HUES6 (cell line): ENCODE measurements around the gene SLC9A8.

Experiments
- H3K27ac ChIP-seq: 2 replicates; pipeline ENCODE4 v1.7.0; 2013; ENCODE audit warnings: low read depth, mild to moderate bottlenecking, low read length, inconsistent platforms
- H3K27me3 ChIP-seq: 2 replicates; pipeline ENCODE4 v1.6.1; 2013; ENCODE audit warnings: low read length; ENCODE audit not compliant: control insufficient read depth, insufficient read depth
- H3K36me3 ChIP-seq: 2 replicates; pipeline ENCODE4 v1.6.1; 2013; ENCODE audit warnings: low read length; ENCODE audit not compliant: control insufficient read depth, insufficient read depth
- H3K4me1 ChIP-seq: 2 replicates; pipeline ENCODE4 v1.6.1; 2013; ENCODE audit warnings: low read length; ENCODE audit not compliant: control insufficient read depth, insufficient read depth
- H3K4me3 ChIP-seq: 2 replicates; pipeline ENCODE4 v1.5.1; 2013; ENCODE audit warnings: low read depth, low read length
- H3K9ac ChIP-seq: one replicate; pipeline ENCODE4 v1.6.1; 2013; ENCODE audit warnings: mild to moderate bottlenecking, low read length
- H3K9me3 ChIP-seq: 2 replicates; pipeline ENCODE4 v1.6.1; 2013; ENCODE audit warnings: low read depth, low read length; ENCODE audit not compliant: control insufficient read depth, insufficient read depth

SLC9A8 gene

DNA sequence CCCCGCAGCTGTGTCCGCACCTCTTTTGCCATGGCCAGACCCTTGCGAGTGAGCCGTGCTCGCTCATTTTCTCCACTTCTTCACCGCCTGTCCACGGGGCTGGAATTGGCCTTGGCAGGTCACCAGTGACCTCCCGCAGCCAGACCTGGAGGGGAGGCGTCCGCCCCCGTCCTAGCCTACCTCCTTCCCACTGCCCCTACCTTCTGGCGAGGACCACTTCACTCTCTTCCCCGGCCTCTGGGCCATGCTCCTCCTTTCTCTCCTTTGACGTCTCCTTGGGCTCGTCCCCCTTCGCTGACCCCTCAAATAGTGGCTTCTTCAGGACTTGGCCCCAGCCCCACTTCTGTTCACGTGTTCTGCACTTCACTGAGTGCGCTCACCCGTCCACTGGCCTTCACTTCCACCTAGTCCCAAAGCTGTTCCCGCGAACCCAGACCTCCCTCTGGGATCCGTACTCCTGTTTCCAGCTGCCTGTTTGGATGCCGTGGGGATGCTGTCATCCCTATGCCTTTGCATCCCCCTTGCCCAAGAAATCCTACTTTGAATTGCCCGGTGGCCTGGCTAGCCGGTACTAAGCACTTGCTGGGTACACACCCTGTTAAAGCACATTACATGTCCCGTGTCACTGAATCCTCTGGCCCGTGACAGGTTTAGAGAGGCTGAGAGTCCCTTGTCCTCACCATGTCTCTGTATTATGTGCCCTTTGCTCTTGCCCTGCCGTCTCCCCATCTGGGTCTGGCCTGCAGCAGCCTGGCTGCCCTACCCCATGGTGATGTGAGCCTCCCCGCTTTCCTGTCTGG lies 69.7 kb downstream of the SLC9A8 start:
- no peak overlapping the region for H3K9ac ChIP-seq
- no peak overlapping the region for H3K27ac ChIP-seq
- peaks cover 2% of the 10 kb centered on the region; the same call in 1 of the 2 replicates for H3K4me1 ChIP-seq
- no peak overlapping the region for H3K4me3 ChIP-seq
- H3K27me3 ChIP-seq, result no peaks in the 10 kb centered on the region
- H3K9me3 ChIP-seq, result no peaks in the 10 kb centered on the region
- H3K36me3 ChIP-seq, result peaks cover 33% of the 10 kb centered on the region

DNA sequence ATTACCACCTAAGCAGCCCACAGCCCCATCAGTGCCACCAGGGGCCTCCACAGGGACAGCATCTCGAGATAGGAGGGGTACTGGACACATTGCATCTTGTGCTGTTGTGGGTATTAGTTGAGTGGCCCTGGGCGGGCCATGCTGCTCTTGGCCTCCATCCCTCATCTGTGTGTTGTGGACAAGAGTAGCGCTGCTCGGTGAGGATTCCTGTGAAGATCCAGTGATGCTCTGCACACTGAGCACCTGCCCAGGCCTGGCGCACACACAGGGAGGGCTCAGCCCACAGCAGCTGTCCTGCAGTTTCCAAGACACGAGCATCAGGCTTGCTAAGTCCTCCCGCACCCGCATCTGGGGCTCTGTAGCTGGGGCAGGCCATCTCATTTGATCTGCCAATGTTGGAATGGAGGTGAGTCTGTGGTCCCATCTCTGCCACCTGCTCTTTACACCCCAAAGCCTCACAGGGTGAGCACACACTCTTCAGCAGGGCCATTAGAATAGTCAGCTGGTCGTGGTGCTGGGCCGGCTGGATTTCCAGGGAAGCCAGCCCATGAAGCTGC lies 70.7 kb downstream of the SLC9A8 start:
- Histone ChIP-seq H3K4me3 (no peak overlapping the region), H3K9ac (no peak overlapping the region), H3K4me1 (peaks cover 8% of the 10 kb centered on the region), H3K9me3 (no peaks in the 10 kb centered on the region), H3K27ac (no peak overlapping the region), H3K27me3 (no peaks in the 10 kb centered on the region), H3K36me3 (peaks cover 39% of the 10 kb centered on the region)

DNA sequence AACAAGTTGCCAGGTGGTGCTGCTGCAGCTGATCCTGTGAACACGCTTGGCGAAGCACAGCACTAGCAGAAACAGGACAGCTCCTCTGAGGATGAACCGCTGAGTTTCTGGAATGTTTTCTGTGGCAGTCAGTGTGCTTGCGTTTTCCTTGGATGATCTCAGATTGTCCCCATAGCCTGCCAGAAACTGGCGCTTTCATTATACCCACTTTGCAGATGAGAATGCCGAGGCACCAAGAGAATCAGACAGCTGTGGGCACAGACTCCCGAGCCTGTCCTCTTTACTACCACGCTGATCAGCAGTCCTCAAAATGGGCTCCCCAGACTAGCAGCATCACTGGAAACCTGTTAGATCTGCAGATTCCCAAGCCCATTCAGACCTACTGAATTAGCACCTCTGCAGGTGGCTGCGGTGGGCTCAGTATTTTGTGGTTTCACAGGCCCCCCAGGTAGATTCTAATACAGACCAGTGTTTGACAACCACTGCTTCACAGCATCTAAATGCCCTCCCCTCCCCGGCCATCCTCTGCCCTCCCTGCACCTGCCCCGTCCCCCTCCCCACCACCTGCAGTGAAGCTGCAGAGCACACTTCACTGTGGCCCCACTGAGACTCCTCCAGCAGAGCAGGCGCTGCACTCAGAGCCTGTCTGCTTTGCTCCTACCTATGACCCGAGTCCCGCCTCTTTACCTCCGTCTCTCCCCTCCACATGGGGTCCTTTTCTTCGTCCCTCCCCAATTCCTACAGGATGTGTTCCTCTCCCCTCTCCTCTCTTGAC lies 73.1 kb downstream of the SLC9A8 start:
- Histone ChIP-seq H3K27me3 (no peaks in the 10 kb centered on the region), H3K36me3 (peaks cover 34% of the 10 kb centered on the region), H3K9ac (no peak overlapping the region), H3K9me3 (no peaks in the 10 kb centered on the region), H3K4me3 (no peak overlapping the region), H3K4me1 (peaks cover 21% of the 10 kb centered on the region), H3K27ac (no peak overlapping the region)

DNA sequence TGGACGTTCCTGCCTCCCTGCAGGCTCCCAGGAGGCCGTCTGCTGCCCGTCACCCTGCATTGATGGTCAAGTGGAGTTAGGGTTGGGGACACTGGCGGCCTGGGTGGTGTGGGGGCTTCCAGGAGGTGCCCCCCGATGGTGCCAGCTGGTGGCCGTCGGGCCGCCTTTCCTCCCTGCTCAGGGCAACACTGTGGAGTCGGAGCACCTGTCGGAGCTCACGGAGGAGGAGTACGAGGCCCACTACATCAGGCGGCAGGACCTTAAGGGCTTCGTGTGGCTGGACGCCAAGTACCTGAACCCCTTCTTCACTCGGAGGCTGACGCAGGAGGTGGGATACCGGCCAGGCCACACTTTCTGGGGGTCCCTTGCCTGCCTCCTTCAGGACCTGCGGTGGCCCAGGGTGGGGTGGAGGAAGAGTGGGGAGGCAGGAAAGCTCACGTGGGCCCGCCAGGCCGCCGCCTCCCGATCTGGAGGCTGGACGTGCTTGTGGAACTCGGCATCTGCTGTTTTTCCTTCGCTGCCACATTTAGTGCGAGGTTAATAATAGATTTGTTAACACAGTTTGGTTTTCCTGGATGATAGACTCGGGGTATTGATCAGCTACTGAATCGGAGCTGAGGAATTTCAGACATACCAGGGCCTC lies 74.1 kb downstream of the SLC9A8 start:
- Histone ChIP-seq H3K27me3 (no peaks in the 10 kb centered on the region), H3K9me3 (no peaks in the 10 kb centered on the region), H3K27ac (no peak overlapping the region), H3K4me1 (peaks cover 30% of the 10 kb centered on the region), H3K36me3 (peaks cover 32% of the 10 kb centered on the region), H3K4me3 (no peak overlapping the region), H3K9ac (no peak overlapping the region)

DNA sequence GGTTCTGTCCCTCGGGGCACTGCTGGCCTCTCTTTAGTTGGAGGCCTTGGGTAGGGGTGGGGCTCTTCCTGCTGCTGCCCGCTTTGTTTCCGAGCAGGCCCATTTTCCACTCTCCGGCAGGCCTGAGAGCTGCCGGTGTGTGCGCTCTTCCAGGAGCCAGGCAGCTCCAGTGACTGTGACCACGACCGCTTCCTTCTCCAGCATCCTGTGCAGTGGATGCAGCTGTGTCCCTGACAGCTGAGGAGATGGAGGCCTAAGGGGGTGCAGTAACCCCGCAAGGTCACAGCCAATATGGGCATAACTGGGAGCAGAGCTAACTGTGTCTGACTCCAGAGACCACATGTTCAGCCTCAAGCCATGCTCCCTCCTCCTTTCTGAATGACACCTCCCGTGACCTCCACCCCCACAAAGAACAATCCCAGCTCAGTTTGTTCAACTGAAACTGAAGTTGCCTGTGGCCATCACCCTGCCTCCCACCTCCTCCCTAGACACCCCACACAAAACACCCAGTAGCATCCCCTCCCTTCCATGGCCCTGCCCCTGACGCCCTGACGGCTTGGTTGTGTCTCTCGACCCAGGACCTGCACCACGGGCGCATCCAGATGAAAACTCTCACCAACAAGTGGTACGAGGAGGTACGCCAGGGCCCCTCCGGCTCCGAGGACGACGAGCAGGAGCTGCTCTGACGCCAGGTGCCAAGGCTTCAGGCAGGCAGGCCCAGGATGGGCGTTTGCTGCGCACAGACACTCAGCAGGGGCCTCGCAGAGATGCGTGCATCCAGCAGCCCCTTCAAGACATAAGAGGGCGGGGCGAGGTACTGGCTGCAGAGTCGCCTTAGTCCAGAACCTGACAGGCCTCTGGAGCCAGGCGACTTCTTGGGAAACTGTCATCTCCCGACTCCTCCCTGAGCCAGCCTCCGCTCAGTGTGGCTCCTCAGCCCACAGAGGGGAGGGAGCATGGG lies 74.9 kb downstream of the SLC9A8 start:
- Histone ChIP-seq H3K27ac (no peak overlapping the region), H3K9ac (no peak overlapping the region), H3K4me3 (no peak overlapping the region), H3K27me3 (no peaks in the 10 kb centered on the region), H3K4me1 (peaks cover 36% of the 10 kb centered on the region), H3K9me3 (no peaks in the 10 kb centered on the region), H3K36me3 (peaks cover 30% of the 10 kb centered on the region)

DNA sequence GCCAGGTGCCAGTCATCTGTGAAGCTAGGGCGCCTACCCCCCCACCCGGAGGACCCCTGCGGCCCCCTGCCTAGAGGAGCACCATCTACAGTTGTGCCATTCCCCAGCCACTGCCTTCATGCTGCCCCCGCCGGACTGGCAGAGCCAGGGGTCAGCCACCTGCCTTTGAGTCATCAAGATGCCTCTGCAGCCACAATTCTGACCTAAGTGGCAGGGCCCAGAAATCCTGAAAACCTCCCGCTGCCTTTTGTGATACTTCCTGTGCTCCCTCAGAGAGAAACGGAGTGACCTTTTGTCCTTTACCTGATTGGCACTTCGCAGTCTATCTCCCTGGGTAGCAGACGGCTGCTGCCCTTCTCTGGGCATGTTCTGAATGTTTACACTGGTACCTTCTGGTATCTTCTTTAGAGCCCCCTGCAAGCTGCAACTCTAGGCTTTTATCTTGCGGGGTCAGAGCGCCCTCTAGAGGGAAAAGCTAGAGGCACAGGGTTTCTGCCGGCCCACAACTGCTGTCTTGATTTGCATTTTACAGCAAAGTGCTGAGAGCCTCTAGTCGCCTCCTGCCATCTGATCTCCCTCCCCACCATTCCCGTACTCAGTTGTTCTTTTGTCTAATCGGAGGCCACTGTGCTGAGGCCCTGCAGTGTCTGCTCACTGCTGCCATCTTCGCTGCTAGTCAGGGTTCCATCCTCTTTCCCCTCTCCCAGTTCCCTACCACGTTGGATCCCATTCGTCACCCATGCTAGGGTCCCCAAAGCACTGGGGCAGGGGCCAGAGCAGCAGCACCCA lies 75.8 kb downstream of the SLC9A8 start:
- Histone ChIP-seq H3K36me3 (peaks cover 24% of the 10 kb centered on the region), H3K27ac (no peak overlapping the region), H3K4me3 (no peak overlapping the region), H3K4me1 (peaks cover 40% of the 10 kb centered on the region), H3K9me3 (no peaks in the 10 kb centered on the region), H3K27me3 (no peaks in the 10 kb centered on the region), H3K9ac (no peak overlapping the region)

DNA sequence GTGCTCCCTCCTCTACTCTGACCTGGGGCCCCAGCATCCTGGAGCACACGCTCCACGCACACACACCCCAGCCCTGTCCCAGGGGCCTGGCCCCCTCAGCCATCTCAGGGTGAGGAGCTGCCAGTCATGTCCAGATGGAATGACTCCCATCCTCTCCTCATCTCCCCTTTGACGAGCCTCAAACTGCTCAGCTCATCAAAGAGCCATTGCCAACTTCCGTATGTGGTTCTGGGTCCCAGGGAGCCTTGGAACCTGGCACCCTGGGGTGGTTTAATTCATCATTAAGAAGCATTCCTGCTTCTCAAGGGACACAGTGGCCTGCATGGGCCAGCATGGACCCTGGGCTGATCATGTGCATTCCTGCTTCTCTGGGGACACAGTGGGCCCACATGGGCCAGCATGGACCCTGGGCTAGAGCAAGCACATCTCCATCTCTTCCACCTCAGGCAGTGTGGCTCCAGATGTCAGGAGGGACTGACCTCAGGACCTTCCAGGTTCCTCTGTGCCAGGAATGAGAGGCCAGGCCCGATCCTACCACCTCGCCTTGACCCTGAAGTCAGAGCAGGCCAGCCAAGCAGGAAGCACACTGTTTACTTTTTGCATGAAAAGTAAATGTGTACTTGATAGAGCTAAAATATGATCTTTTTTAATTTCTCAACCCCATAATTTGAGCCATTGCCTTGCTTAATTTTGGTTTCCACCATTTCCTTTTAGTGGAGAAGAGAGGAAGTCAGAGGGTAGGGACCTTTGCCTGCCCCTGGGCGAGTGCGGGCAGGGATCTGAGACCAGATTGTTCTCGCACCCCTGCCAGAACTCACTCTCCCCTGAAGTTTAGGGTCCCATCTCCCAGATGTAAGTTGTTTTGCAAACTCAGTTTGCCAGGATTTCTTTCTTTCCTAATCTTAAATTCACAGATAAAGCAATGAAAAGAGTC lies 76.6 kb downstream of the SLC9A8 start:
- H3K4me1 ChIP-seq, result peaks cover 40% of the 10 kb centered on the region
- no peaks in the 10 kb centered on the region for H3K9me3 ChIP-seq
- no peak overlapping the region for H3K9ac ChIP-seq
- peaks cover 16% of the 10 kb centered on the region for H3K36me3 ChIP-seq
- H3K27me3 ChIP-seq, result no peaks in the 10 kb centered on the region
- no peak overlapping the region for H3K27ac ChIP-seq
- no peak overlapping the region for H3K4me3 ChIP-seq

DNA sequence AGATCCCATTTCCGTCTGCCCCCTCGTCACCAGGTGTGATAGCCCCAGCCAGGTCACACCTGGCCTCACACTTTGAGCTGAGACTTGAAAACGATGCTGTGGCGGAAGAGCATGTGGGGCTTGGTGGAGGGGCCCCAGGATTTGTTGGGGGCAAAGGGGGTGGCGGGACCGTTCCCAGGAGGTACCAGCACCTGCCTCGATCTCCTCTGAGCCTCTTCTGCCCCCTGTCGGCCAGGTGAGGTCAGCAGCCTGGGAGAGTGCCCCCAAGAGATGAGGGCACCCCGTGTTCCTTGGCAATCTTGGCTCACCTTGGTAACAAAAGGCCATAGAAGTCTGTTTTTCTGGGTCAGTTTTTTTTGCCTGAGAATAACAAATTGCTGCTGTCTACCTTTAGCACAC lies 77.3 kb downstream of the SLC9A8 start:
- Histone ChIP-seq H3K27me3 (no peaks in the 10 kb centered on the region), H3K4me1 (peaks cover 40% of the 10 kb centered on the region), H3K4me3 (no peak overlapping the region), H3K36me3 (peaks cover 9% of the 10 kb centered on the region), H3K9me3 (no peaks in the 10 kb centered on the region), H3K9ac (no peak overlapping the region), H3K27ac (no peak overlapping the region)
